HG02943 (cell line): ENCODE data around the gene DNAJA1.
"Not testable (repeated sequence)": the region's sequence is repeated elsewhere in the genome, so short reads cannot be mapped to it uniquely, and the experiment has no call there.

Experiments
- ATAC-seq: cut with Tn5 transposase; IDR thresholded peaks from one replicate; pipeline ENCODE4 v1.9.1; 2021; ENCODE audit warnings: mild to moderate bottlenecking, low read depth, moderate library complexity; ENCODE audit not compliant: unreplicated experiment

Gene DNAJA1

DNA sequence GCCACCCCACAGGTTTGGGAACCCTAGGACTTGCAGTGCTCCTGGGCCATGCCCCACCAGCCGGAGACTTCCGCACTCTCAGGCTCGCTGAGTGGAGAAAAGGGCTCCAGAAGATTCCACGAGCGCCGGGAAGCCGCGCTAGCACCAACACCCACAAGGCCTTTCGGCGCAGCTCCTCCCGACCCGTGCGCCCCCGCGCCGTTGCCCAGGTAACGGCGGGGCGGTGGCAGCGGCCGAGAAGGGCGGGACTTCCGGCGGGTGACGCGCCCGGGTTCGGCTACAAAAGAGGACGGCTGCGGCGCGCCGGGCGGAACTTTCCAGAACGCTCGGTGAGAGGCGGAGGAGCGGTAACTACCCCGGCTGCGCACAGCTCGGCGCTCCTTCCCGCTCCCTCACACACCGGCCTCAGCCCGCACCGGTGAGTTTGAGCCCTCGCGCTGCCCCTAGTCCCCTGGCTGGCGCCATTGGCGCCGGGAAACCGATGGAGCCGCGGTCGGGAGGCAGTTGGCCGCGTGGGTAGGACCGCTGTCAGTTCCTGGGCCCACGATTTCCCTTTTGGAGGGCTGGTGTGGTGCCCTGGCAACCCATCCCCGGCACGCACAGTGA lies at the start of gene DNAJA1:
Gene DNAJA1, plus strand, starts transcription at position 308 of the 606 bp plus-strand sequence. CDS start 1,212 bp downstream, outside the sequence.
- peak; percentile 92 for ATAC-seq

DNA sequence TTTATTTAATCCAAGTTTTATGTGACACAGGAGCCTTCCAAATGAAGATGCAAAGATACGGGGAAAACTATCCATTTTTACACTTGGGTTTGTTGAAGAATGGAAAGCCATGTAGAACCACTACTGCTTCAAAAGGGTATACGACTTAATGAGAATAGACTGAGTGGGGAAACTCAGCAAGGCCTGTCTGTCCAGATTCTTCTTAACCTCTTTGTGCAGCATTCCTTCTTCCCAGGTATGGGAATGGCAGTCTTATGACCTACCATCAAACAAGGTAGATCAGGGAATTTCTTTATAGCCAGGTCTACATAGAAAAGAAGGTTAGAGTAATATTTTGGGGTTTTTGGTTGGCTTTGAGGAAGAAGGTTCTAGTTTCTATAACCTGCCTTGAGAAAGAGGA lies 47.0 kb upstream of the DNAJA1 start:
- no peak for ATAC-seq

DNA sequence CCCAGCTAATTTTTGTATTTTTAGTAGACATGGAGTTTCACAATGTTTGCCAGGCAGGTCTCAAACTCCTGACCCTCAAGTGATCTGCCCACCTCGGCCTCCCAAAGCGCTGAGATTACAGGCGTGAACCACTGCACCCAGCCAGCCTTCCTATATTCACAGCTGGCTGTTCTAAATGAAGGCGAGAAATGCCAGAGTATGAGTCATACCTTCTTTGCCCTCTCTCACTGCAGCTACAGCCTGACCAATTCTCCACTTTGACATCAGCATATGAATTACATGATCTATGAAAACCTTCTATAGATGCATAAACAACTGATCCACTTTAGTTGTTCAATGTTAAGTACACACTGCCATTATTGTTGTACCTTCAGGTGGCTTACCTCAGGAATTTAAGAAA lies 38.1 kb upstream of the DNAJA1 start:
- no peak for ATAC-seq

DNA sequence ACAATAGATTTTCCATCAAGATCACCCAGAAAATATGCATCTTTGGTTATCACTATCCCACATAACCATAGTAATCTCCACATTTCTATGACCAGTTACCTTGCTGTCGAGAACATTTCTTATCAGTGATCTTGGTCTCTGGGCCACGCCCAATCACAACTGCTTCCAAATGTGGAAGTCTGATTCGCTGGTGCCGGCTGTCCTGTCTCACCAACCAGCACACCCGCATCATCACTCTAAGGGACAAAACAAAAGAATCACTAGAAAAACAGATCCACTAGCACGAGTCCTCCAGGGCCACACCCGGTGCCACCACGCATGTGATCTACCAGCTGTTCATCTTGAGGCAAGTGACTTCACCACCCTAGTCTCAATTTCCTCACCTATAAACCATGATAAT lies 35.4 kb upstream of the DNAJA1 start:
- ATAC-seq = no peak

- no peak for ATAC-seq
Observed at GRCh38 chr9:32991897-32992594, 33.0 kb upstream of the DNAJA1 start.

- ATAC-seq = no peak
Observed at GRCh38 chr9:32992595-32993238, 32.4 kb upstream of the DNAJA1 start.

DNA sequence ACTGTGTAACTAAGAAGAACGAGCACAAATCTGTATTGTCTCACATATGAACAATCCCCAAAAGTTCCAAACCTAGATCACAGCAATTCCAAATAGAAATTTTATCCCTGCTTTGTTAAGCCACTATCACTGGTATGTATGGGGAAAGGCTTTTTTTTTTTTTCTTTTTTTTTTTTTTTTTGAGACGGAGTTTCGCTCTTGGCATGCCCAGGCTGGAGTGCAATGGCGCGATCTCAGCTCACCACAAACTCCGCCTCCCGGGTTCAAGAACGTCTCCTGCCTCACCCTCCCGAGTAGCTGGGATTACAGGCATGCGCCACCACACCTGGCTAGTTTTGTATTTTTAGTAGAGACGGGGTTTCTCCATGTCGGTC lies 24.4 kb upstream of the DNAJA1 start:
- not testable (repeated sequence) for ATAC-seq

- not testable (repeated sequence) for ATAC-seq
Observed at GRCh38 chr9:33005335-33005734, 19.7 kb upstream of the DNAJA1 start.

GRCh38 chr9:33007755-33008154 lies 17.3 kb upstream of the DNAJA1 start:
- no peak for ATAC-seq

- ATAC-seq = no peak
Observed at GRCh38 chr9:33011831-33012230, 13.2 kb upstream of the DNAJA1 start.

GRCh38 chr9:33012328-33013069 lies 12.6 kb upstream of the DNAJA1 start:
- ATAC-seq = no peak

DNA sequence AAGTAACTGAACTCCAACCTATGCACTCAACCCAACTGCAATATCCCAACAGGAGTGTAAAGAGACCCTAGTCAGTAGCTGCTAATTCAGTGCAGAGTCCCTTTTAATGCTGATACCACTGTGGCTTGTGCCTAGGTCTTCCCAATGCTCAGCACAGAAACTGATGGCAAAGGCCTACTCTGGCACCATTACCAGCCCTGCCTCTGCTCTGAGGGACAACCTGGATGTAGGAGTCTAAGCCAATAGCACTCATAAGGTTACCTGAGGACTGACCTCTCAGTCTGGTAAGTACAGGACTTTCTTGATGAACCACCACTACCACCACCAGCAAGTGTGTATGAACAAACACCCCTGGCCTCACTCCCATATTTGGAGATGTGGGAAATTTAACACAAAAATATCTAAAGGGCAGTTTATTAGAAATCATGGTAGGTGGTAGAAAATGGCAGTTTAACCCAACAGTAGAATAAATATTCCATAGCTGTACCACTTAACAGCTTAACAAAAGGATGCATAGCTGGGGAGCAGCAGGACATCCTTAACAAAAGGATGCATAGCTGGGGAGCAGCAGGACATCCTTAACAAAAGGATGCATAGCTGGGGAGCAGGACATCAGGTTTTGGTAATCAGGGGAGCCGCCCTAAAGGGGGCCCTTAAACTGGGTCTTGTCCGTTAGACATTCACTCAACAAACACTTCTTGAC lies 11.0 kb upstream of the DNAJA1 start:
- no peak for ATAC-seq

DNA sequence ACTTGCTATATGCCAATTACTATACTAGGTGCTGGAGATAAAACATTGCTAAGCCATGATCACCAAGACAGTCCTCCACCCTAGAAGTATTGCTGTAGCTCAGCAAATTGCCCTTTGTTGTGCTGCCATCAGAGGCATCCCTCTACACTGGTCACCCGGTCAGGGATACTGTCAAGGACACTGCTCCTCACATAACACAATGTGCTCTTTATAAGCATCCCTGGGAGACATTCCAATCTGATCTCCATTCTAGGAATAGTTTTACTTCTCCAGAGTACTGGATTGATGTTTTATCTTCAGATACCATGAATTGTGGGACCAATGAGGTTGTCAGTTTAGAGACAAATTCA lies 10.4 kb upstream of the DNAJA1 start:
- no peak for ATAC-seq

- no peak for ATAC-seq
Observed at GRCh38 chr9:33017283-33018041, 7.6 kb upstream of the DNAJA1 start.

DNA sequence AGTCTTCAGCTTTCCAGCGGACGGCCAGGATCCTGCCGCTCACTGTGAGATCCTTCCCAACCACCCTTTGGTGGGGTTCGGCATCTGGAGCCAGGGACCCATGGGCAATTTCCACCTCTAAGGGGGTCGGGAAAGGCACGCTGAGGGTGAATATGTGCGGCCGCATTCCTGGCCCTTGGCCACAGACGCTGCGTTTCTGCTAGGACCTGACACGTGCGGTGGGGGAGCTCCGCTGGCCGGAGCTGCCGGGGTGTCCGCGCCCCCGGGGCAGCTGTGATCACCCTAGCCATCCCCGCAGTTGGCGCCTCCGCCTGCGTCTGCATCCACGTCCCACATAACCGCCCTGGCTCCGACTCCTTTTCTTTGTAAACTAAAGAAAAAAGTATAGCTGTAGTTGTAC lies 5.3 kb upstream of the DNAJA1 start:
- no peak for ATAC-seq

DNA sequence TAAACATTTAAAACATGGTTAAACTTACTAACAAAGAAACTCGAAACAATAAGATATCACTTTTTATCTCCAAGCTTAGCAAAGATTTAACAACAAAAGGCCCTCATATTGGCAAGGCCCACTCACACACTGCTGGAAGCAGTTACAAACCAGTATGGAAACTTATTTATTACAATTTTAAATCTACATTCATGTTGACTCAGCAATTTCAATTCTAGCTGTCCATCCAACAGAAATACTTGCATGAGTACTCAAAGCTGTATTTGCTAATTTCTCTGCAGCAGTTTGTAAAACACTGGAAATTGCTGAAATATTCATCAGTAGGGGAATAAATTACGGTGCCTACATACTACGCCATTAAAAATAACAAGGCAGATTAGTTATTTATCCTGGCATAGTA lies 2.8 kb upstream of the DNAJA1 start:
- ATAC-seq = no peak

- ATAC-seq = no peak
Observed at GRCh38 chr9:33022755-33023154, 2.3 kb upstream of the DNAJA1 start.

- ATAC-seq = no peak
Observed at GRCh38 chr9:33023661-33024060, 1.4 kb upstream of the DNAJA1 start.

- ATAC-seq = no peak
Observed at GRCh38 chr9:33024126-33024965, 727 bp upstream of the DNAJA1 start.
